Measurements from ENCODE around the gene C9orf40.

DNA sequence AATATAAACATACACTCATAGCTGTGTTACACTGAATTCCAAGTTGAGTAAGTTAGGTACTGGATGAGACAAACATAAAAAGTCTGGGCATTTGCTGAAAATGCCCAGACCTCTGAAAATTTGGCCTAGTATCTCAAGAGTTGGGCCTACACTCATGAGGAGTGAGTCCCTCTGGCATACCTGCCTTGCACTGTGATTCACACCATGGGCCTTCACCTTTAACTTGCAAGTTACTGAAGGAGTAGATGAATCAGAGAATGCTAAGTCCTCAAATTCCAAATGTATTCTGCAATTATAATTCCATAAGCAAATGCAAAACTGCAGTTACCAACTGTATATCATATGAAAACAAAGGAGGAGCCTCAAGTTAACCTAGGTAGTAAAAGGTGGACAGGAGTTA, 32.3 kb upstream of the C9orf40 start:
- no peak for TF ChIP-seq POLR2A (IDR thresholded peaks at IDR 0.05; ENCODE audit: low read depth, low read length)
- no peak for TF ChIP-seq POLR2AphosphoS5 (IDR thresholded peaks at IDR 0.05; ENCODE audit: low read depth, low read length)
- TF ChIP-seq TAF1 (IDR thresholded peaks at IDR 0.05; ENCODE audit: low read depth, low read length) = no peak
- TF ChIP-seq PAX5 (IDR thresholded peaks at IDR 0.05; ENCODE audit: insufficient read depth, low read length, severe bottlenecking) = no peak

All from GM12891 (cell line).